Gastroesophageal sphincter (tissue), 3 donors: Measurements from ENCODE around the gene BCL11A.

ENCODE experiments used
- CTCF ChIP-seq, 4 experiments: fragments of 200-600 bp in 2 of 4; fragments of 450-650 bp in 2 of 4; sonication (generic) in 1 of 4; IDR thresholded peaks; one replicate each; pipeline ENCODE4 v1.5.1; 2017 to 2019; ENCODE audit warnings: antibody characterized with exemption in 4 of 4, mild to moderate bottlenecking in 2 of 4, moderate library complexity in 2 of 4
- POLR2A ChIP-seq, 2 donors: fragments of 450-650 bp; IDR thresholded peaks; one replicate each; pipeline ENCODE4 v1.6.1; 2017; ENCODE audit warnings: antibody characterized with exemption in 2 of 2, mild to moderate bottlenecking in 2 of 2, moderate library complexity in 1 of 2
- POLR2AphosphoS5 ChIP-seq: sonication (generic); formaldehyde crosslinking; IDR thresholded peaks from one replicate; pipeline ENCODE4 v1.6.1; 2017; ENCODE audit warnings: antibody characterized with exemption

- TF ChIP-seq POLR2AphosphoS5 (no peak), CTCF (IDR thresholded peaks at IDR 0.05) (no peak), POLR2A (IDR thresholded peaks at IDR 0.05) (no peak)
Measured at GRCh38 chr2:60447943-60448342, 105.5 kb downstream of the BCL11A start.
